DMS 273 treated with DMSO at 0.1 percent for 48 hours (cell line): ENCODE data around the gene KREMEN1.
"Not testable (repeated sequence)": the region's sequence is repeated elsewhere in the genome, so short reads cannot be mapped to it uniquely, and the experiment has no call there.

Source experiments
- DNase-seq: peaks from one replicate; lab custom pipeline; 2025; lab: John Stamatoyannopoulos, UW

Gene KREMEN1

GRCh38 chr22:29072979-29073617 lies at the start of gene KREMEN1:
Gene KREMEN1, plus strand, starts transcription at chr22:29073035. Its CDS starts 96 bp downstream, at chr22:29073131.
- no peak for DNase-seq

- DNase-seq: no peak
Observed at GRCh38 chr22:29023172-29023796, 49.6 kb upstream of the KREMEN1 start.

- no peak for DNase-seq
Observed at GRCh38 chr22:29026579-29026978, 46.3 kb upstream of the KREMEN1 start.

GRCh38 chr22:29028468-29028867 lies 44.4 kb upstream of the KREMEN1 start:
- no peak for DNase-seq

GRCh38 chr22:29029202-29030000 lies 43.4 kb upstream of the KREMEN1 start:
- DNase-seq: no peak

GRCh38 chr22:29030016-29030617 lies 42.7 kb upstream of the KREMEN1 start:
- no peak for DNase-seq

- peak; percentile 6 for DNase-seq
Observed at GRCh38 chr22:29030618-29031226, 42.1 kb upstream of the KREMEN1 start.

- no peak for DNase-seq
Observed at GRCh38 chr22:29031227-29032011, 41.4 kb upstream of the KREMEN1 start.

- DNase-seq: no peak
Observed at GRCh38 chr22:29032014-29032475, 40.8 kb upstream of the KREMEN1 start.

- DNase-seq: no peak
Observed at GRCh38 chr22:29032584-29032983, 40.3 kb upstream of the KREMEN1 start.

GRCh38 chr22:29037340-29037932 lies 35.4 kb upstream of the KREMEN1 start:
- DNase-seq: no peak

GRCh38 chr22:29039148-29039547 lies 33.7 kb upstream of the KREMEN1 start:
- DNase-seq: no peak

- DNase-seq: not testable (repeated sequence)
Observed at GRCh38 chr22:29039684-29040083, 33.2 kb upstream of the KREMEN1 start.

- peak; percentile 12 for DNase-seq
Observed at GRCh38 chr22:29040385-29041275, 32.2 kb upstream of the KREMEN1 start.

- DNase-seq: no peak
Observed at GRCh38 chr22:29041408-29041807, 31.4 kb upstream of the KREMEN1 start.

- DNase-seq: no peak
Observed at GRCh38 chr22:29043906-29044575, 28.8 kb upstream of the KREMEN1 start.

GRCh38 chr22:29044657-29045176 lies 28.1 kb upstream of the KREMEN1 start:
- no peak for DNase-seq

- no peak for DNase-seq
Observed at GRCh38 chr22:29048822-29049654, 23.8 kb upstream of the KREMEN1 start.
